HL-60 (cell line): ENCODE results near the gene DNAJC22.

ENCODE experiments used
- CTCF ChIP-seq: IDR thresholded peaks from one replicate; pipeline ENCODE4 v1.5.1; 2011; ENCODE audit warnings: low read length, control low read depth, inconsistent platforms; ENCODE audit not compliant: insufficient read depth
- GABPA ChIP-seq: IDR thresholded peaks from 2 replicates; pipeline ENCODE4 v1.6.1; 2012; ENCODE audit warnings: low read depth
- POLR2AphosphoS5 ChIP-seq: IDR thresholded peaks from 2 replicates; pipeline ENCODE4 v1.6.1; 2012; ENCODE audit warnings: low read depth

- TF ChIP-seq CTCF (no peak), POLR2AphosphoS5 (no peak), GABPA (no peak)
Measured at GRCh38 chr12:49330032-49330619, 16.6 kb upstream of the DNAJC22 start.
